Erythroblast (primary cell): ENCODE results near the gene FAM83D.

ENCODE experiments used
- DNase-seq, 2 experiments: peaks; one replicate each; lab custom pipeline; 2025; lab: John Stamatoyannopoulos, UW
- GATA1 ChIP-seq: IDR thresholded peaks from 2 replicates; pipeline ENCODE4 v1.6.1; 2011; ENCODE audit warnings: low read depth, mild to moderate bottlenecking, control low read depth, low read length, moderate library complexity
- POLR2A ChIP-seq: IDR thresholded peaks from 2 replicates; pipeline ENCODE4 v1.6.1; 2011; ENCODE audit warnings: mild to moderate bottlenecking, low read length

Gene FAM83D

DNA sequence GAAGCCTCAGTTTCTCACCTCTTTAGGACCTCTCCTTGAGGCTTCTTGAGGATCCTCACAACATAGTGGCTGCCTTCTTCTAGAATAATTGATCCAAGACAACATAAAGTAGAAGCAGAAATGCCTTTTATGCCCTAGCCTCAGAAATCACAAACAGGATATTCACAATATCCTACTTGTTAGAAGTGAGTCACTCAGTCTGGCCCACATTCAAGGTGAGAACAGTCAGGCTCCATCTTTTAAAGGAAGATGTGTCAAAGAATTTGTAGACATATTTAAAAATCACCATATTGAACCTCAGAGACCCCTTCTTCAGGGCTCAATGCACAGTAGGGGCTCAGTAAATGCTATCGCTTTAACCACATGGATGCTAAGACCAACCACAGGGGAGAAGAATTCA is 20.8 kb upstream of the FAM83D start:
- no peak for DNase-seq
- TF ChIP-seq GATA1 (no peak), POLR2A (no peak)

DNA sequence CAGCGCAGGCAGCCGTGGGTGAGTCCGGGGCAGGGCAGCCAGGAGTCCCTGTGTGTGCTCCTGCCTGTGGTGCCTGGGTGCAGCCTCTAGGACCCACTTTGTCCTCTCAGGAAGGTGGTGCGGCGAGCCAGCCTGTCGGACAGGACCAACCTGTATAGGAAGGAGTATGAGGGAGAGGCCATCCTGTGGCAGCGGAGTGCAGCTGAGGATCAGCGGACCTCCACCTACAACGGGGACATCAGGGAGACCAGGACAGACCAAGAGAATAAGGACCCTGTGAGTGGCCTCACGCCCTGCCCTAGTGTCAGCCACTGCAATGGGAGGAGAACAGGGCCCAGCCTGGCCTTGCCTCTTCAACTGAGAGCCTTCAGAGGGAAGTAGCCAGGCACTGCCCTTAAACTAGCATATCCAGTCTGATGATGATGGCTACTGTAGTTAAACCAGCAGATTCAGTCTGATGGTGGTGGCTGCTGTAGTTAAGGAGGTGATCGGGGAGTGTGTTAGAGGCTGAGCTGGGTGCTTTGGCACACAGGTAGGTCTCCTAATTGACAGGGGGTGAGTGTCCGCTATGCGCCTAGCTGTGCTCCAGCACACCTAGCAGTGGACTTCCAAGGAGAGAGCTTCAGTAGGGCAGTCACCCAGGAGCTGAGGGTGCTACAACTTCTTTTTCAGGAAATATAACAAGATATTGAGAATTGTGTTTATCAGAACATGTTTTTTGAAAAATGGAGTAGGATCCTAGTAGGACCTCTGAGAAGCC is 18.1 kb upstream of the FAM83D start:
- TF ChIP-seq GATA1 (no peak), POLR2A (no peak)
- DNase-seq, result no peak

DNA sequence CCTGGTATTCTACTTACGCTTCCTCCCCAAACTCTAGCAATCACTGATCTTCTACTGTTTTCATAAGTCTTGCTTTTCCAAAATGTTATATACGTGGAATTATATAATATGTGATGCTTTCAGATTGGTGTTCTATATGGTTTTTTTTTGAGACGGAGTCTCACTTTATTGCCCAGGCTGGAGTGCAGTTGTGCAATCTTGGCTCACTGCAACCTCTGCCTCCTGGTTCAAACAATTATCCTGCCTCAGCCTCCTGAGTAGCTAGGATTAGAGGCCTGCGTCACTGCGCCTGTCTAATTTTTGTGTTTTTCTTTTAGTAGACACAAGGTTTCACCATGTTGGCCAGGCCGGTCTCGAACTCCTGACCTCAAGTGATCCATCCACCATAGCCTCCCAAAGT is 10.9 kb upstream of the FAM83D start:
- TF ChIP-seq GATA1 (no peak), POLR2A (no peak)
- no peak for DNase-seq

DNA sequence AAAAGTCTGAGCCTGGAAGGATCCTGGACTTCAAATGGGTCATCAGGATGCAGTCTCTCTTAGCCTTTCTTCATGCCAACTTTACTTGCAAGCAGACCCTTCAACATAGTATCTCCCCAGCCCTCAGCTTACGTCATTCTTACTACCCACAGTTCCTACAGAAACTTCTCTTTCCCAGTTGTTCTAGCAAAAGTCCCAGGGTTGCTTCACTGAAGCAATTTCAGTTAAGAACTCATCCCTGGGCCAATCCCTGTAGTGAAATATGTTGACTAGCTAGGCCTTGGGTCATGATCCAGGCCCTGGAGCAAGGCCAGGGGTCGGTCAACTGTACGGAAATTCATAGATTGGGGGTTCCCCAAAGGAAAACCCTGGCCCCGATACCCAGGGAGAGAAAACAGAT is 8.6 kb upstream of the FAM83D start:
- no peak for DNase-seq
- TF ChIP-seq GATA1 (no peak), POLR2A (no peak)

DNA sequence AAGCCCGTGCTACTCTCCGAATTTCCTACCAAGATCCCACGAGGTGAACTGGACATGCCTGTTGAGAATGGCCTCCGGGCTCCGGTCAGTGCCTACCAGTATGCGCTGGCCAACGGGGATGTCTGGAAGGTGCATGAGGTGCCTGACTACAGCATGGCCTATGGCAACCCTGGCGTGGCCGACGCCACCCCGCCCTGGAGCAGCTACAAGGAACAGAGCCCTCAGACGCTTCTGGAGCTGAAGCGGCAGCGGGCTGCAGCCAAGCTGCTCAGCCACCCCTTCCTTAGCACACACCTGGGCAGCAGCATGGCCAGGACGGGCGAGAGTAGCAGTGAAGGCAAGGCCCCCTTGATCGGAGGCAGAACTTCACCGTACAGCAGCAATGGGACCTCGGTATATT is 8.0 kb upstream of the FAM83D start:
- DNase-seq, result no peak

DNA sequence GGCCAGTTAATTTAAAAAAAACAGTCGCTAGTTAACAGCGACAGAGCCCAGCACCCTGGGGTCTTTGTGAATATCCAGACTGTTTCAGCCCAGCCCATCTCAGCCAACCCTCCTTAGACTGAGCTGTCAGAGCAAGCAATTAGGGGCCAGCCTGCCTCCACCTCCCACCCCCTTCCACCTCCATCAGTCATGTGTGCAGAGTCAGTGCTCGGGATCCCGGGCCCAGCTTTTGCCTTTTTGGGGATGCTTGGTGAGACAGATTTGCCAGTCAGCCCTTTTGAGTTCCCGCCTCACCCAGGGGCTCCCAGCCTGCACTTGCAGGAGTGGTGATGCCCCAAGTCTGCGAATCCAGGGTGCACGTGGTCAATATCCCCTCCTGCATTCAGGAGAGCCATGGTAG is 6.5 kb upstream of the FAM83D start:
- TF ChIP-seq GATA1 (no peak), POLR2A (no peak)
- no peak for DNase-seq

More for the DNA sequence above, 8.0 kb upstream of the FAM83D start:
- TF ChIP-seq GATA1 (no peak), POLR2A (no peak)

DNA sequence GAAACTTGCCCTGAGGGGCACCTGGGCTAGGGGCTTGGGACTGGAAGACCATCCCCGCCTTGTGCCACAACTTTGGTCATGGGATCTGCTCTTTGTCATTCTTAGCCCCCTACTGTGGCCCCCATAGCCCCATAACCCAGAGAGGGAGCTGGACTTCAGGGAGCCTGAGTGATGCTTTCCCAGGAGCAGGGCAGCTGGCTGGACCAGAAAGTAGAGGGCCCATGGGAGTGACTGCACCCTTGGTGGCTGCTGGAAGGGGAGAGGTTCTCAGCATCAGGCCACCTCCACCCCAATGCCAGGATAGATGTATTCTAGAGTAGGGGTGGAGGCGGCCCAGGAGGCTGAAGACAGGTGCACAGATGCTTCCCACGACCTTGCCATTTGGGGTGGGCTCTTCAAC is 5.8 kb upstream of the FAM83D start:
- TF ChIP-seq GATA1 (no peak), POLR2A (no peak)
- no peak for DNase-seq

DNA sequence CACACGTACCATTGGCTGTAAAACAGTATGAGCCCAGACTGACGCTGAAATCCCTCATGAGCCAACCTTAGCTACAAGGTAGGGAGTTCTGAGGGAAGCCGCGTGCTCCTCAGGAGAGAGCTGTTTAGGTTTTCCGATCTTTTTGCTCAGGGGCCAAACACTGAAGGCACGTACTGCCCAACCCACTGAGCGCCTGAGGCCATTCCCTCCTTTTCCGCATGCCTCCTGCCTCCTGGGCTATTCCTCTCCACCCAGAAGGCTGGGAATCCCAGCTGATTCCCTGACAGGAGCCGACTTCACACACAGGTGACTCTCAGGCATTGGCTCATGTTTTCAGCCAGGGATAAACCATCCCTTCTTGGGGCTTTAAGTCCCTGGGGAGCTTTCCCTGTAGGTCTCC is 5.4 kb upstream of the FAM83D start:
- DNase-seq, result no peak
- TF ChIP-seq POLR2A, result no peak
- TF ChIP-seq GATA1, result no peak

DNA sequence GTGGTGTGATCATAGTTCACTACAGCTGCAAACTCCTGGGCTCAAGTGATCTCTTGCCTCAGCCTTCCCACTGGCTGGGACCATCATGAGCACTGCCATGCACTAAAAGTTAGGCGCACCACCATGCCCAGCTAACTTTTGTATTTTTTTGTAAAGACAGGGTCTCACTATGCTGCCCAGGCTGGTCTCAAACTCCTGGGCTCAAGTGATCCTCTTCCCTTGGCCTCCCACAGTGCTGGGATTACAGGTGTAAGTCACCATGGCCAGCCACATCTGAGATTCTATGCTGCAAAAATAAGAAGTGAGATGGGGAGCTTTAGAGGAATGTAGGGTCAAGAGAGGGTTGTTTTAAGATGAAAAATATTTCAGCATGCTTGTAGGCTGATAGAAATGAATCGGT is 1.5 kb upstream of the FAM83D start:
- TF ChIP-seq GATA1 (no peak), POLR2A (no peak)
- no peak for DNase-seq

DNA sequence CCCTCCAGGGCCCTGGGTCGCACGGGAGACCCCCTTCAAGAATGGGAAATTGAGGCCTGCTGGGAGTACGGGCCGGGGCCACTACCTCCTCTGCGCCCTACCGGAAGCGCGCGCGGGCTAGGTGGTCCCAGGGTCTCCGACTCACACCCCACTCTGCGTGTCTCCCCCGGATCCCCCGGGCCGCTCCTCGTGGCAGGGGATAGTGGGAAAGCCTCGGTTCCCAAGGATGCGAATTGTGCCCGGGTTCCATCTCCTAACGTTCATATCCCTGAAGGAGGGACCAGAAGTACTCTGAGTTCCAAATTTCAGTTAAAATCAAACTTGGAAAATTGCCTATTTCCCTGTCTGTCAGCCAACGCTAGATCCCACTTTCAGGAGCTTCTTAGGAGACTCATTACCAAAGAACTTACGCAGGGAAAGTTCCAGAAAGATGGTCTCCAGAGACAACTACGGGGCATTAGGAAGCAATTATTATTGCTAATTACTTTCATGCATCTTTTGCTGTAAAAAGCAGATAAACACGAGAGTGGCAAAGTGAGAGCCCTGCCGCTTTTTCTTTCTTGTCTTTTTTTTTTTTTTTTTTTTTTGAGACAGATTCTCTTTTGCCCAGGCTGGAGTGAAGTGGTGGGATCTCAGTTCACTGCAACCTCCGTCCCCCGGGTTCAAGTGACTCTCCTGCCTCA is 858 bp downstream of the FAM83D start:
- peak; percentile 43 to 66 for DNase-seq

DNA sequence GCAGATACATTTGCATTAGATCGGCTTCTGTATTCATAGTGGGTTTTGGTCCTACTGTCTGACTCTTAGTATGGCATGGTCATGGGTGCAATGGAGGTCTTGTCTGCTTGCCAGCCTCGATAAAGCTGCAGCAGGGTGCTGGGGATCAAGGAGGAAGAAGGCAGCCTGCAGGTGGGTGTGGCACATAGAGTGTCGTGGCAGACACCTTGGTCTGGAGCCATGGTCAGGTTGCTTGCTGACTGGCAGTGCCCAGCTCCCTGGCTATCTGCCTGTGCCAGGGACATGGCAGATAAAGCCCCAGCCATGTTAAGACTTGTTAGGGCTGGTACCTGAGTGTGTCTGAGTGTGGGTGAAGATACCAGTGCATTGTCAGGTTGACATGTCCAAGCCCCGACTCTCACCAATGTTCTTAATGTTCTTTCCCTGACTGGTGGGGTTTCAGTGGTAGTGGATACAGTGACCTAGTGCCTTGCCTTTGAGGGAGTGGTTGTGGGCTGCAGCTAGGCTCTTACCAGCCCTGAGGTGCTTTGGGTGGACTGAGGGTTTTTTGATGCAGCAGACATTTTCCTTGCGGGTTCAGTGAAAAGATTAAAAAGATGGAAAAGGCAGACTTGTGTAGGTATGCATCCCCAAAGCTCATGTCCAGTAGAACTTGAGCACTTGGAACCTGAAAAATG is 1.8 kb downstream of the FAM83D start:
- peak; percentile 64 for TF ChIP-seq POLR2A
- no peak for TF ChIP-seq GATA1
- peak; percentile 68 to 73 for DNase-seq

More for the DNA sequence above, 858 bp downstream of the FAM83D start:
- TF ChIP-seq GATA1 (no peak), POLR2A (no peak)

DNA sequence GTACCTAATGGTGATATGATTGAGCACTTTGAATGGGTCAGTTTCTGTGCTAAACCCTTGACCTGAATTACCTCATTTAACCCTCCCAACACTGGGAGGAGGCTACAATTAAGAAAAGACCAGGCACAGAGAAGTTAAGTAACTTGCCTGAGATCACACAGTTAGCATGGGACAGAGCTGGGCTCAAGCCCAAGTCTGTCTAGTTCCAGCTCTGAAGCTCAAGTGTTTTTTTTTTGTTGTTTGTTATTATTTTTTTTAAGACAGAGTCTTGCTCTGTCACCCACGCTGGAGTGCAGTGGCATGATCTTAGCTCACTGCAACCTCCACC is 4.0 kb downstream of the FAM83D start:
- TF ChIP-seq POLR2A, result no peak
- TF ChIP-seq GATA1, result no peak
- no peak for DNase-seq

DNA sequence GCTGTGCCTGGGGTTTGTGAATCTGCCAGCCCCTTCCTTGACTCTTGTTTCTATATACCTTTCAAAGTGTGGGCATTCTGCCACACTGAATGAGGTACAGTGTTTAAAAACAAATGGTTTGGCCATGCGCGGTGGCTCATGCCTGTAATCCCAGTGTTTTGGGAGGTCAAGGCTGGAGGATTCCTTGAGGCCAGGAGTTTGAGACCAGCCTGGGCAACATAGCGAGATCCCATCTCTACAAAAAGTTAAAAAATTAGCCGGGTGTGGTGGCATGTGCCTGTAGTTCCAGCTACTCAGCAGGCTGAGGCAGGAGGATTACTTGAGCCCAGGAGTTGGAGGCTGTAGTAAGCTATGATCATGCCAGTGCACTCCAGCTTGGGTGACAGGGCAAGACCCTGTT is 5.8 kb downstream of the FAM83D start:
- TF ChIP-seq POLR2A, result no peak
- TF ChIP-seq GATA1, result no peak
- DNase-seq, result no peak

DNA sequence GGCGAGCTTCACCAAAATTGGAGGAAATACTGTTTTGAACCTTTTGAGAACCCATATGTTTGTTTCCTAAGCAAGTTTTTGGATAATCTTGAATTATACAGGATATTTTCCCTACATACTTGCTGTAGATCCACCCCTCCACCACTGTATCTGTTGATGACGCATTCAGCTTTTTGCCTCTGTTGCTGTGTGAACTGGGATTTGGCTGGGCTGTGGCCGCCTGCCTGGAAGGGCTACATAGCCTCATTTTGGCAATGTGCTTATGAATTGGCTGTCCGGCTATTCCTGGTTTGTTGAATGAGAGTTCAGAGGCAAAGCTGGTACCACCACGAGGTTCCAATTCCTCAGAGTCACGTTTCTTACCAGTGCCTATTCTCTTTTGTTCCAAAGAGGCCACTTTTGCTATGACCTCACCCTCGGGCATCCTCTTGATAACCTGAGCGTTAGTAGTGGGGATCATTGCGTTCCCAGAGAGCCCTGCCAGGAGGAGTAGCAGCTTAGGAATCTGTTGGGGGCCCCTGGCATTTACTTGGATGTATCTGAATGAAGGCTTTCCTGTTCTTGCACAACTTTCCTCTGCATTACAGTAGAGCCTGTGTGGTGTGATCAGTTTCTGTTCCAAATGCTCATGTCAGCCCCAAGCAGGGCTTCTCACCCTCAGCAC is 6.4 kb downstream of the FAM83D start:
- TF ChIP-seq POLR2A (no peak), GATA1 (no peak)
- DNase-seq, result peak in 1 of 2 experiments; percentile 16
